GM18520 (cell line): Measurements from ENCODE around the gene SENP7.
"Not testable (repeated sequence)": the region's sequence is repeated elsewhere in the genome, so short reads cannot be mapped to it uniquely, and the experiment has no call there.

Experiments
- ATAC-seq: cut with Tn5 transposase; IDR thresholded peaks from one replicate; pipeline ENCODE4 v1.9.1; 2021; ENCODE audit not compliant: unreplicated experiment

SENP7 gene

GRCh38 chr3:101512646-101513418 lies at the start of gene SENP7:
SENP7 (minus strand) TSS chr3:101513212; CDS start chr3:101513130, 82 bp downstream.
- no peak for ATAC-seq

GRCh38 chr3:101561630-101562328 lies 48.8 kb upstream of the SENP7 start, which contains the start of gene TRMT10C:
TRMT10C (plus strand) TSS chr3:101561868; CDS start chr3:101564782, 2,914 bp downstream.
- peak; percentile 99 for ATAC-seq

DNA sequence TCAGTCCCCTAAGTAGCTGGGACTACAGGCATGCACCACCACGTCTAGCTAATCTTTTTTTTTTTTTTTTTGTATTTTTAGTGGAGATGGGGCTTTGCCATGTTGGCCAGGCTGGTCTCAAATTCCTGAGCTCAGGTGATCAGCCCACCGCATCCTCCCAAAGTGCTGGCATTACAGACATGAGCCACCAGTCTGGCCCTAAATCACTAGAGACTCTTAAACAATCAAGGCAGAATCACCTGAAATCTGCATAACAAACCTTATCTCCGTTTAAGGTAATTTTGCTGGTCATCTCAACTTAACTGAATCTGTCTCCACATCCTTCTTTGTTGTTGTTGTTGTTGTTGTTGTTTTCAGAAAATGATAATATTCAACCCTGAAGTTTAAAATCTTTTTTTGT lies 43.1 kb upstream of the SENP7 start:
- no peak for ATAC-seq

GRCh38 chr3:101553381-101553780 lies 40.4 kb upstream of the SENP7 start:
- ATAC-seq, result not testable (repeated sequence)

DNA sequence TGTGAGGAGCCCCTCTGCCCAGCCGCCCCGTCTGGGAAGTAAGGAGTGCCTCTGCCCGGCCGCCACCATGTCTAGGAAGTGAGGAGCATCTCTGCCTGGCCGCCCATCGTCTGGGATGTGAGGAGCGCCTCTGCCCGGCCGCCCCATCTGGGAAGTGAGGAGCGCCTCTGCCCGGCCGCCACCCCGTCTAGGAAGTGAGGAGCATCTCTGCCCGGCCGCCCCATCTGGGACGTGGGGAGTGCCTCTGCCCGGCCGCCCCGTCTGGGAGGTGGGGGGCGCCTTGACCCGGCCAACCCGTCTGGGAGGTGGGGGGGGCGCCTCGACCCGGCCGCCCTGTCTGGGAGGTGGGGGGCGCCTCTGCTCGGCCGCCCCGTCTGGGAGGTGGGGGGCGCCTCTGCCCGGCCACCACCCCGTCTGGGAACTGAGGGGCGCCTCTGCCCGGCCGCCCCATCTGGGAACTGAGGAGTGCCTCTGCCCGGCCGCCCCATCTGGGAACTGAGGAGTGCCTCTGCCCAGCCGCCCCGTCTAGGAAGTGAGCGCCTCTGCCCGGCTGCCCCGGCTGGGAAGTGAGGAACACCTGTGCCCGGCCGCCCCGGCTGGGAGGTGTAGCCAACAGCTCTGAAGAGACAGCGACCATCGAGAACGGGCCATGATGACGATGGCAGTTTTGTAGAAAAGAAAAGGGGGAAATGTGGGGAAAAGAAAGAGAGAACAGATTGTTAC lies 38.5 kb upstream of the SENP7 start:
- not testable (repeated sequence) for ATAC-seq

GRCh38 chr3:101549473-101549872 lies 36.5 kb upstream of the SENP7 start:
- ATAC-seq, result no peak

GRCh38 chr3:101548527-101549105 lies 35.6 kb upstream of the SENP7 start:
- ATAC-seq, result no peak

GRCh38 chr3:101544161-101544850 lies 31.3 kb upstream of the SENP7 start:
- ATAC-seq, result no peak

DNA sequence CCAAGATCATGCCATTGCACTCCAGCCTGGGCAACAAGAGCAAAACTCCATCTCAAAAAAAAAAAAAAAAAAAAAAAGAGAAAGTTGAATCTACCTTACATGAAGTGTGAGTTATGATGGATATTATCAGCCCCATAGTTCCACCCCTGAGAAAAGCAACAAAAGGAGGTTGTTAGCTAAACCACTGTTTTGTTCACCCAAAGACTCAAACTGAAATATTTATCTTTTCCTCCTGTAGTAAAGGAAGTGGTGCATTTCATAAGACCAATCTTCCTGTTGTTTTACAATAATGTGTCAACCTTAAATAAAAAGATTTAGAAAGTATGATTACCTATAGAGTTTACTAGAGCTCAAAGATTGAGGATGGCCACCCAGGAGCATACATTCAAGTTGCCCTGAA lies 29.9 kb upstream of the SENP7 start:
- ATAC-seq, result no peak

GRCh38 chr3:101536955-101537354 lies 23.9 kb upstream of the SENP7 start:
- not testable (repeated sequence) for ATAC-seq

GRCh38 chr3:101536266-101536665 lies 23.3 kb upstream of the SENP7 start:
- ATAC-seq, result no peak

GRCh38 chr3:101535221-101535620 lies 22.2 kb upstream of the SENP7 start:
- ATAC-seq, result no peak

- ATAC-seq, result no peak
Observed at GRCh38 chr3:101533603-101533968, 20.6 kb upstream of the SENP7 start.

DNA sequence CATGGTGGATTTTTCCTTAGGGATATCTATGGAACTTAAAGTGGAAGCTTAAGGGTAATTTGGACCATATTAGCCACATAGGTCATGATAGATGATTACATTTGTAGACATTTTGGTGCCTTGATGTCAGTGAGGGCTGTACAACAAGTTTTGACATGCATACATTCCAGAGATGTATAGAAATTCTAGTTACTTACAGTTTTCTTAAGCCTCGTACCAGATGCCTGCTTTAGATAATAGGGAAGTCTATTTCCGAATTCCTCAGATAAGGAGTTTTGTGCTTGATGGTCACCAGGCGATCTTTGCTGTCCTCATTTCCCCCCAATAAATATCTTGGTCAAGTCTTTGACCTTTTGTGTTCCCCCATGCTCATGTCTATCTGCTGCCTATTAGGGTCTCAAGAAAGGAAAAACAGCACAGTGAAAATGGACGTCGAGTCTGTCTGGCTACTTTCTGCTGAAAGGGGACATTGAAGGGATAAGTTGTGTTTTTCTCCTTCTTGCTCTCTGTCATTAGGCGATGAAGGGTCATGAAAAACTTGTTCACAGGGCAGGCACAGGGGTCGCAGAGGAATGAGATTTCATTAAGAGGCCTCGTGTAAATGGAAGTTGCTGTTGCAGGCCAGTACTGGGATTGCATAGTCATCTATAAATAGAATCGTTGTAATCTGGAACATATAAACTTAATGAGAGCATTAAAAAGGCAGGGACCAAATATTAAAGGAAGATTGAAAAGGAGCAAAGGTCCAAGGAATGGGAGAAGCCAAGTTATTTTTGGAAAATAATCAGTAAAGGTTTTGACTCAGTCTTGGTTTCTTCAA lies 20.0 kb upstream of the SENP7 start:
- no peak for ATAC-seq

- ATAC-seq, result no peak
Observed at GRCh38 chr3:101531473-101532086, 18.6 kb upstream of the SENP7 start.

GRCh38 chr3:101530686-101531047 lies 17.7 kb upstream of the SENP7 start:
- ATAC-seq, result no peak

DNA sequence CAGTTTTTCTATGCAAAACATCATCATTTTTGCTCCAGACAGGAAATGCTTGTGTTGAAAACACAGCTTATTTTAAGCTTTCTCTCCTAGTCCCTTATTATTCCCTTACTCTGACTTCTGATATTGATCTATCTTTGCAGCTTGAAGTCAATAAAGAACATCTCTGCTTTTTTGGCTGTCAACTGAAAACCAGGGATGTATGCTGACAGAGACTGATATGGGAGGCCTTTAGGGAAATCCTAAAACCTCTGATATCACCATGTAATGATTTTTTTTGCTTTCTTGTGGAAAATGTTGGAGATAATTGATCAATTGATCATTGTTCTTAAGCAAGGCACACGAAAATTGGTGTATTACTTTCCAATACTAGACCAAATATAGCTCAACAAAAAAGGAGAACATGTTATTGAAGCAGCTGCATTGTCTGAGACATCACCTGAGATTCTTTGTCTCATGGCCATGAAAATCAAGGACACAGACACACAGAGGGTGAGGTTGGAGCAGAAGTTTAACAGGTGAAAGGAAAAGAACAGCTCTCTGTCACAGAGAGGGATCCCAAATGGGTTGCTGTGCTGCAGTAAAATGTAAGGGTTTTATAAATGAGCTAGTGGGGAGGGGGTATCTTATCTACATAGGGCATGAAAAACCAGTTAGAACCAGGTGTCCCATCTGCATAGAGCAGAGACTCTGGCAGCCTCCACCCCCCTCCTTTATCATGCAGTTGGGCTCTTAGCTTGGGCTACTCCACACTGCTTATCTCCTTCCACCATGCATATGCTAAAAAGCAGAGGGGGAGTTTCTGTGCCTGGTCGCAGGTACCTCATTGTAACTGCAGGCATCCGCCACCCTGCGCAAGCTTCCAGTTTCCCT lies 17.0 kb upstream of the SENP7 start:
- no peak for ATAC-seq

DNA sequence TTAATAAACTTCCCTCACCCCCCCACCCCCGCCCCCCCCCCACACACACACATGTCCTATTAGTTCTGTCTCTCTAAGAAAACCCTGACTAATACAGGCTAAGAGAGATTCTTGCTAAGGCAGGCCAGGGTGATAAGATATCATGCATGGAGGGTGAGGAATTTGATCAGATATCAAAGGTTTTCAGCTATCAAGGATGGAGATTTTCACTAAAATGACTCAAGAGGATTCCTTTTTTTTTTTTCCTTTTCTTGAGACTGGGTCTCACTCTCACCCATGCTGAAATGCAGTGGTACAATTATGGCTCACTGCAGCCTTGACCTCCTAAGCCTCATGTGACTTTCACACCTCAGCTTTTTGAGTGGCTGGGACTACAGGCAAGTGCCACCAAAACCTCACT lies 14.9 kb upstream of the SENP7 start:
- no peak for ATAC-seq

DNA sequence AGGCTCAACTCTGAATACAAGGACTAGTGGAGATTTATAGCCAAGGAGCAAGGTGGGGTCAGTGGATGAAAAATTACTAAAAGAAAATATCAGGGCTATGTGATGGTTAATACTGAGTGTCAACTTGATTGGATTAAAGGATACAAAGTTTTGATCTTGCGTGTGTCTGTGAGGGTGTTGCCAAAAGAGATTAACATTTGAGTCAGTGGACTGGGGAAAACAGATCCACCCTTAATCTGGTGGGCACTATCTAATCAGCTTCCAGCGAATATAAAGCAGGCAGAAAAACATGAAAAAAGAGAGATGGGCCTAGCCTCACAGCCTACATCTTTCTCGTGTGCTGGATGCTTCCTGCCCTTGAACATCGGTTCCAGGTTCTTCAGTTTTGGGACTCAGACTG lies 14.4 kb upstream of the SENP7 start:
- no peak for ATAC-seq
